ENCODE measurements around the gene HPDL.
A peak's percentile ranks its signal among the peaks of the same experiment; 100 is the strongest.

The HPDL gene

DNA sequence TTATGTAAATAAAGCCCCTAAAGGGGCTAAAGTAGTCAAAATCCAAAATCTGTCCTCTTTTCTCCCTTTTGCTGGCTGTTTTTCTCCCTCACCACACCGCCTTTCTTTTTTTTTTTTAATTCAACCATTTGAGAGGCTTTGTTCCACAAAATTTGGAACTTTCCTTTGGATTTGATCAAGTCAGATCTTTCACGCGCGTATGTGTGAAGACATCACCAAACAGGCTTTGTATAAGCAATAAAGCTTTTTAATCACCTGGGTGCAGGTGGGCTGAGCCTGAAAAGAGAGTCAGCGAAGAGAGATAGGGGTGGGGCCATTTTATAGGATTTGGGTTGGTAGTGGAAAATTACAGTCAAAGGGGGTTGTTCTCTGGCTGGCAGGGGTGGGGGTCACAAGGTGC is 5.3 kb upstream of the HPDL start:
- Histone ChIP-seq H3K4me1 (ENCODE audit: control insufficient read depth in 5 of 5, insufficient read depth in 5 of 5, low read length in 5 of 5) (peaks cover 0 to 11% (median 9%) of the 10 kb centered on the region in 5 donors), H3K9me3 (ENCODE audit: control insufficient read depth in 5 of 5, low read length in 5 of 5) (no peaks in the 10 kb centered on the region), H3K36me3 (ENCODE audit: control insufficient read depth in 5 of 5, insufficient read depth in 5 of 5, low read length in 5 of 5) (no peaks in the 10 kb centered on the region), H3K9ac (ENCODE audit: low read length in 5 of 5) (no peak overlapping the region), H3K4me3 (ENCODE audit: low read depth in 1 of 5, low read length in 5 of 5) (no peak overlapping the region), H3K27ac (ENCODE audit: low read depth, low read length) (no peak overlapping the region), H3K27me3 (ENCODE audit: control insufficient read depth in 5 of 5, insufficient read depth in 4 of 5, low read length in 5 of 5) (peaks cover 0 to 3% (median 0%) of the 10 kb centered on the region in 5 donors)

DNA sequence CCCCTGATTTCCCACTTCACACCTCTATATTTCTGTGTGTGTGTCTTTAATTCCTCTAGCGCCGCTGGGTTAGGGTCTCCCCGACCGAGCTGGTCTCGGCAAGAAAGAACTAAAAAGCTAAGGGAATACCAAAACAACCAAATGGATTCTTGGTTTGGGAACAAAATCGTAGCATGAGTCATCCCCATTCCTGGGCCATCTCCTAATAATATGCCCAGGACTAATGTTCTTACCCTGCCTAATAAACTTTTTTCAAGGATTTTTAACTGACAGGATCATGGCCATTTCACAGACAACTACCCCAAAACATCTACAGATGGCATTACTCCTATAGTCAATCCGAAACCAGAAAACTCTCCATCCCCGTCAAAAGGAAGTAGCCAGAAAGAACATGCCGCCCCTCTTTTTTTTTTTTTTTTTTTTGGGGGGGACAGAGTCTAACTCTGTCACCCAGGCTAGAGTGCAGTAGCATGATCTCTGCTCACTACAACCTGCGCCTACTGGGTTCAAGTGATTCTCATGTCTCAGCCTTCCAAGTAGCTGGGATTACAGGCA is 4.1 kb upstream of the HPDL start:
- no peak overlapping the region for H3K4me3 ChIP-seq (ENCODE audit: low read depth in 1 of 5, low read length in 5 of 5)
- H3K4me1 ChIP-seq (ENCODE audit: control insufficient read depth in 5 of 5, insufficient read depth in 5 of 5, low read length in 5 of 5), result peaks cover 0 to 22% (median 20%) of the 10 kb centered on the region in 5 donors
- H3K27ac ChIP-seq (ENCODE audit: low read depth, low read length), result no peak overlapping the region
- H3K36me3 ChIP-seq (ENCODE audit: control insufficient read depth in 5 of 5, insufficient read depth in 5 of 5, low read length in 5 of 5), result no peaks in the 10 kb centered on the region
- H3K9me3 ChIP-seq (ENCODE audit: control insufficient read depth in 5 of 5, low read length in 5 of 5), result no peaks in the 10 kb centered on the region
- H3K9ac ChIP-seq (ENCODE audit: low read length in 5 of 5), result no peak overlapping the region
- H3K27me3 ChIP-seq (ENCODE audit: control insufficient read depth in 5 of 5, insufficient read depth in 4 of 5, low read length in 5 of 5), result peaks cover 0 to 4% (median 0%) of the 10 kb centered on the region in 5 donors

DNA sequence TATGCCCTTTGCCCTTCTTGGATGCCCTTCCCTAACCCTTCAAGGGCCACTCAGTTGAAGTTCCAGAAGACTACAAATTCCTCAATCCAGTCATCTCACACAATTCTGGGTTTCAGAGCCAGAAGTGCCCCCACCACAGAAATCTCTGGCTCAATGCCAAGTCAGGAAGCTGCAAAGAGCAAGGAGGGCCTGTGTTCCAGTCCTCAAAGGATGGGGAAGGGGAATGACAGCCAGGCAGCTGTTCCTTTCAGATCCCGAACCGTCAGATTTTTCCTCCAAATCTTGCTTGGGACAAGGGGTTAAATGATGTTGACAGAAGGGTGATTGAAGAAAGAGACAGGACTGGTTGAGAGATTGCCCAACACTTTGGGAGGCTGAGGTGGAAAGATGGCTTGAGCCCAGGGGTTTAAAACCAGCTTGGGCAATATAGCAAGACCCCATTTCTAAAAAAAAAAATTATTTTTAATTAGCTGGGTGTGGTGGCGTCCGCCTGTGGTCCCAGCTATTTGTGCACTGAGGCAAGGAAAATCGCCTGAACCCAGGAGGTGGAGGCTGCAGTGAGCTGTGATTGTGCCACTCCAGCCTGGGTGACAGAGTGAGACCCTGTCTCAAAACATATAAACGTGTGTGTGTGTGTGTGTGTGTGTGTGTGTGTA is 716 bp upstream of the HPDL start:
- Histone ChIP-seq H3K9me3 (ENCODE audit: control insufficient read depth in 5 of 5, low read length in 5 of 5) (no peaks in the 10 kb centered on the region), H3K36me3 (ENCODE audit: control insufficient read depth in 5 of 5, insufficient read depth in 5 of 5, low read length in 5 of 5) (peaks cover 0 to 17% (median 12%) of the 10 kb centered on the region in 5 donors), H3K4me3 (ENCODE audit: low read depth in 1 of 5, low read length in 5 of 5) (peak overlapping the region; percentile 67 to 72 (median 69)), H3K9ac (ENCODE audit: low read length in 5 of 5) (peak overlapping the region in 2 of 5 donors; percentile 62 to 76), H3K27me3 (ENCODE audit: control insufficient read depth in 5 of 5, insufficient read depth in 4 of 5, low read length in 5 of 5) (peaks cover 0 to 4% (median 0%) of the 10 kb centered on the region in 5 donors), H3K4me1 (ENCODE audit: control insufficient read depth in 5 of 5, insufficient read depth in 5 of 5, low read length in 5 of 5) (peaks cover 0 to 23% (median 21%) of the 10 kb centered on the region in 5 donors), H3K27ac (ENCODE audit: low read depth, low read length) (no peak overlapping the region)

DNA sequence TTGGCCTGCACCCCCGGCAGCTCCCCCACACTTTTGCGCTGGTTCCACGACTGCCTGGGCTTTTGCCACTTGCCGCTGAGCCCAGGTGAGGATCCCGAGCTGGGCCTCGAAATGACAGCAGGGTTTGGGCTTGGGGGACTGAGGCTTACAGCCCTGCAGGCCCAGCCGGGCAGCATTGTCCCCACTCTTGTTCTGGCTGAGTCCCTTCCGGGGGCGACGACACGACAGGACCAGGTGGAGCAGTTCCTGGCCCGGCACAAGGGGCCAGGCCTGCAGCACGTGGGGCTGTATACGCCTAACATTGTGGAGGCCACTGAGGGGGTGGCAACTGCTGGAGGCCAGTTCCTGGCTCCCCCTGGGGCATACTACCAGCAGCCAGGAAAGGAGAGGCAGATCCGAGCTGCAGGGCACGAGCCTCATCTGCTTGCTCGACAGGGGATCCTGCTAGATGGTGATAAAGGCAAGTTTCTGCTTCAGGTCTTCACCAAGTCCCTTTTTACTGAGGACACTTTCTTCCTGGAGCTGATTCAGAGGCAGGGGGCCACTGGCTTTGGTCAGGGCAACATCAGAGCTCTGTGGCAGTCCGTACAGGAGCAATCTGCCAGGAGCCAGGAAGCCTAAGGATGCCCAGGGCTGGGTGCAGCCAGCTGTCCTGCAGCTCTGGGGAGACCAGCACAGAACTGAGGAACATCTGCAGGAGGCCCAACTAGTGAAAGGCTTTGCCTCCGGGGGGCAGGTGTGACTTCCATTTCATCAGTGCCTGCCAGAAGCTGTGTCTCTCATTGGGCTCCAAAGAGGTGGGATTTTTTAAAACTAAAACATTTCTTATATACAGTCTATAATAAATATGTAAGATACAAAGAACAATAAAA is 1.2 kb downstream of the HPDL start:
- Histone ChIP-seq H3K4me1 (ENCODE audit: control insufficient read depth in 5 of 5, insufficient read depth in 5 of 5, low read length in 5 of 5) (peaks cover 0 to 23% (median 21%) of the 10 kb centered on the region in 5 donors), H3K4me3 (ENCODE audit: low read depth in 1 of 5, low read length in 5 of 5) (peak overlapping the region in 4 of 5 donors; percentile 67 to 72 (median 69)), H3K36me3 (ENCODE audit: control insufficient read depth in 5 of 5, insufficient read depth in 5 of 5, low read length in 5 of 5) (peaks cover 0 to 36% (median 31%) of the 10 kb centered on the region in 5 donors), H3K27ac (ENCODE audit: low read depth, low read length) (no peak overlapping the region), H3K27me3 (ENCODE audit: control insufficient read depth in 5 of 5, insufficient read depth in 4 of 5, low read length in 5 of 5) (peaks cover 0 to 4% (median 0%) of the 10 kb centered on the region in 5 donors), H3K9ac (ENCODE audit: low read length in 5 of 5) (no peak overlapping the region), H3K9me3 (ENCODE audit: control insufficient read depth in 5 of 5, low read length in 5 of 5) (no peaks in the 10 kb centered on the region)

DNA sequence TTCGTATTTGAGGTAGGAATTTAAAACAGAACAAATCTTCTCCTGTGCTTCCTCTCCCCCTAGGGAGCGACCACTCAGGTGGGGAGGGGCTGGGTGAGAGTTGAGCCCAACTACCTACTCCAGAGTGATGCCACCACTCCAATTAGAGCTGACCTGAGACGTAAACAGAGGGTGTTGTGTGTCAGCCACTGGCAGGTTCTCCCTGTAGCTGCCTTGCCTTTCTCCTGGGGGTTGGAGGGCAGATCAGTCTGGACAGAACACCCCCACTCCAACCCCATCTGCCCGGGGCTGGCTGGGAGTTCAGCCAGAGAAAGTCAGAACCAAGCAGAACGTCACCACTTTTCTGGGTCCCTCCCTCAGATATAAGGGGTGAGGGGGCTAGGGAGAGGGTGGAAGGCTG is 2.0 kb downstream of the HPDL start:
- Histone ChIP-seq H3K9ac (ENCODE audit: low read length in 5 of 5) (no peak overlapping the region), H3K4me3 (ENCODE audit: low read depth in 1 of 5, low read length in 5 of 5) (no peak overlapping the region), H3K27me3 (ENCODE audit: control insufficient read depth in 5 of 5, insufficient read depth in 4 of 5, low read length in 5 of 5) (peaks cover 0 to 4% (median 0%) of the 10 kb centered on the region in 5 donors), H3K4me1 (ENCODE audit: control insufficient read depth in 5 of 5, insufficient read depth in 5 of 5, low read length in 5 of 5) (peaks cover 0 to 23% (median 21%) of the 10 kb centered on the region in 5 donors), H3K27ac (ENCODE audit: low read depth, low read length) (no peak overlapping the region), H3K36me3 (ENCODE audit: control insufficient read depth in 5 of 5, insufficient read depth in 5 of 5, low read length in 5 of 5) (peaks cover 1 to 44% (median 39%) of the 10 kb centered on the region in 5 donors), H3K9me3 (ENCODE audit: control insufficient read depth in 5 of 5, low read length in 5 of 5) (no peaks in the 10 kb centered on the region)

DNA sequence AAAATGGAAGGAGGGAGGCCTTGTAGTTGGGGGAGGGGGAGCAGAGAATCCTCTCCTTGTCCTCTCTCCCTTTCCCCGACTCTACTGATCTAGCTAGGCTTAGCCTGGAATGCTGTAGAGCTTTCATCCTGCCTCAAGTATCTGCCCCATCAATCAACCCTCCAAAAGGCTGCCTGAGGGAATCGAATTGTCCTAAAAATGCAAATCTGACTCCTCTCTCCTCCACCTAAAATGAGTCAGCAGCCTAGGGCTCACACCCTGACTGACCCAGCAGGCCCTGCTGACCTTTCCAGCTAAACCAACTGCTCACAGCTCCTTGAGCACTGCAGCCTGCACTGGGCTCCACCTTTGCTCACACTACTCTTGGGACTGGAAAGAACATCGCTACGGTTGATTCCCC is 2.8 kb downstream of the HPDL start:
- no peak overlapping the region for H3K27ac ChIP-seq (ENCODE audit: low read depth, low read length)
- no peaks in the 10 kb centered on the region for H3K9me3 ChIP-seq (ENCODE audit: control insufficient read depth in 5 of 5, low read length in 5 of 5)
- H3K27me3 ChIP-seq (ENCODE audit: control insufficient read depth in 5 of 5, insufficient read depth in 4 of 5, low read length in 5 of 5), result peaks cover 0 to 4% (median 0%) of the 10 kb centered on the region in 5 donors
- H3K4me1 ChIP-seq (ENCODE audit: control insufficient read depth in 5 of 5, insufficient read depth in 5 of 5, low read length in 5 of 5), result peaks cover 0 to 28% (median 26%) of the 10 kb centered on the region in 5 donors
- H3K4me3 ChIP-seq (ENCODE audit: low read depth in 1 of 5, low read length in 5 of 5), result no peak overlapping the region
- peaks cover 3 to 51% (median 41%) of the 10 kb centered on the region in 5 donors for H3K36me3 ChIP-seq (ENCODE audit: control insufficient read depth in 5 of 5, insufficient read depth in 5 of 5, low read length in 5 of 5)
- H3K9ac ChIP-seq (ENCODE audit: low read length in 5 of 5), result no peak overlapping the region

DNA sequence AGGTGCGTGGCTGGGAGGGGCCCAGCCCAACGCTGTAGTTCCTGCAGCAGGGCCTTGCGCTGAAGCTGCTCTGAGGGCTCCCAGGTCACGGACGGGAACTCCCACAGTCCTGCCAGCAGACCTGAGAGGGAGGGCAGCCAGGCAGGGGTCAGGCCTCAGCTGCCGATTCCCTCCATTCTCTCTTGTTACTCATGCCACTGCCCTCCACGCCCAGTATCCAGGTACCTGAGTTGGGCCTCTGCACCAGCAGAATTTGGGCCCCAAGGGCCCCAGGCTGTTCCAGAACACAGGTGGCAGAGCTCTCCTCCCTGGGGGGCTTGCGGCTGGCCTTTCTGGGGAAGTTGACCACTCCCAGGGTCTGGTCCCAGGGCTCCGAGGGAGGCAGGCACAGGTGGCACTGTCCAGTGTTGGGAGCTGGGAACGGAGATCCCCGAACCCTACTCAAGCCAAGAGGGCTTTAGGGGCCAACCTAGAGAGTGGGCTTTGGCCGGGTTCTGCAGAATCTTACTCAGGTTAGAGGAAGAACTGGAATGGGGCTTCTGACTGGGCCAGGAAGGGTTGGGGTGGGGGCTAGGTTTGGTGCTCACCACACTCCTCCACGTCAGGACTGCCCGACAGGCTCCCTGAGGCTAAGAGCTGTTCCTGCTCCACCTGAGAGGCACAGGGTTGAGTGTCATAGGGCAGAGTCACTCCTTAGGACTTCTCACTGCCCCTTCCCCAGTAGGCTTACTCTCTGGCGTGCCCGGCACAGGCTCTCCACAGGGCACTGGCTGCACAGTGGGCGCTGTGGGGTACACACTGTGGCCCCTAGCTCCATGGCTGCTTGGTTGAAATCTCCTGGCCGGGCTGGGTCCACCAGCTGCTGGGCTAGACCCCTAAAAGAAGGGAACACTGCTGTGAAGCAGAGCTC is 5.0 kb downstream of the HPDL start:
- Histone ChIP-seq H3K36me3 (ENCODE audit: control insufficient read depth in 5 of 5, insufficient read depth in 5 of 5, low read length in 5 of 5) (peaks cover 3 to 51% (median 41%) of the 10 kb centered on the region in 5 donors), H3K9me3 (ENCODE audit: control insufficient read depth in 5 of 5, low read length in 5 of 5) (no peaks in the 10 kb centered on the region), H3K27ac (ENCODE audit: low read depth, low read length) (no peak overlapping the region)

DNA sequence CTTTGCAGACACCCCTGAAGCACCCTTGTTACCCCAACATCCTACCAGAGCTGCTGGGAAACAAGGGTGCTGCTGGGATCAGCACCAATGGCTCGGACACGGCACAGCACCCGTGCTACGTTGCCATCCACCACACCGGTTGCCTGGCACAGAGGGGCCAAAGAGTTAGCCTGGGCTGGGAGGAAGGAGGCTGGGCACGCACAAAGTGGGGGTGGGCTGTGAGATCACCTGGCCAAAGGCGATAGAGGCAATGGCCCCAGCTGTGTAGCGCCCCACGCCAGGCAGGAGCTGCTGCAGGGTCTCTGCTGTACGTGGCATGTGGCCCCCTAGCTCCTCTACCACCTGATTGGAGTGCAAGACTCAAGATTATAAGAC is 5.6 kb downstream of the HPDL start:
- H3K36me3 ChIP-seq (ENCODE audit: control insufficient read depth in 5 of 5, insufficient read depth in 5 of 5, low read length in 5 of 5), result peaks cover 3 to 51% (median 41%) of the 10 kb centered on the region in 5 donors
- H3K4me3 ChIP-seq (ENCODE audit: low read depth in 1 of 5, low read length in 5 of 5), result no peak overlapping the region
- no peak overlapping the region for H3K9ac ChIP-seq (ENCODE audit: low read length in 5 of 5)
- peaks cover 0 to 1% (median 0%) of the 10 kb centered on the region in 5 donors for H3K27me3 ChIP-seq (ENCODE audit: control insufficient read depth in 5 of 5, insufficient read depth in 4 of 5, low read length in 5 of 5)
- no peaks in the 10 kb centered on the region for H3K9me3 ChIP-seq (ENCODE audit: control insufficient read depth in 5 of 5, low read length in 5 of 5)
- no peak overlapping the region for H3K27ac ChIP-seq (ENCODE audit: low read depth, low read length)
- peaks cover 0 to 15% (median 10%) of the 10 kb centered on the region in 5 donors for H3K4me1 ChIP-seq (ENCODE audit: control insufficient read depth in 5 of 5, insufficient read depth in 5 of 5, low read length in 5 of 5)

More for the DNA sequence above, 5.0 kb downstream of the HPDL start:
- Histone ChIP-seq H3K4me3 (ENCODE audit: low read depth in 1 of 5, low read length in 5 of 5) (no peak overlapping the region), H3K27me3 (ENCODE audit: control insufficient read depth in 5 of 5, insufficient read depth in 4 of 5, low read length in 5 of 5) (peaks cover 0 to 4% (median 0%) of the 10 kb centered on the region in 5 donors), H3K9ac (ENCODE audit: low read length in 5 of 5) (no peak overlapping the region), H3K4me1 (ENCODE audit: control insufficient read depth in 5 of 5, insufficient read depth in 5 of 5, low read length in 5 of 5) (peaks cover 0 to 21% (median 16%) of the 10 kb centered on the region in 5 donors)
